Measurements from ENCODE around the gene RBM24. TPM values are rescaled to one million over a fixed set of nuclear protein-coding genes. Genes with fewer than 3 reads are reported as not detected.

RBM24 gene
- total and polyA plus RNA-seq, 9 donors = 1.1 to 6.5 (median 2.0) TPM

- WGBS, 3 donors = 87 to 89% (median 88%) methylated on average over 2 of the region's 2 CpGs
- no peaks in the 10 kb centered on the region for H3K27me3 ChIP-seq
- no peak for TF ChIP-seq EP300 (IDR thresholded peaks at IDR 0.05)
- no peak for TF ChIP-seq CTCF (IDR thresholded peaks at IDR 0.05)
- TF ChIP-seq POLR2A (IDR thresholded peaks at IDR 0.05) = no peak
- no peak overlapping the region for H3K27ac ChIP-seq
- DNase-seq = no peak
- intact Hi-C loops (cut with DNase I) = no loop called here
- no peaks in the 10 kb centered on the region for H3K9me3 ChIP-seq
- no peaks in the 10 kb centered on the region for H3K36me3 ChIP-seq
- H3K4me3 ChIP-seq = no peak overlapping the region
- no peaks in the 10 kb centered on the region for H3K4me1 ChIP-seq (ENCODE audit: insufficient read depth)
These were observed 18.1 kb downstream of the RBM24 start for GRCh38 chr6:17299222-17299621.

- DNase-seq = no peak
- Histone ChIP-seq H3K27me3 (no peaks in the 10 kb centered on the region), H3K9me3 (no peaks in the 10 kb centered on the region), H3K27ac (no peak overlapping the region), H3K36me3 (no peaks in the 10 kb centered on the region), H3K4me3 (no peak overlapping the region), H3K4me1 (ENCODE audit: insufficient read depth) (no peaks in the 10 kb centered on the region)
- TF ChIP-seq POLR2A (IDR thresholded peaks at IDR 0.05) (no peak), CTCF (IDR thresholded peaks at IDR 0.05) (no peak), EP300 (IDR thresholded peaks at IDR 0.05) (no peak)
- intact Hi-C loops (cut with DNase I) = no loop called here
- WGBS, 3 donors = 89 to 98% (median 91%) methylated on average over 1 of the region's 1 CpG
These were observed 18.6 kb downstream of the RBM24 start for GRCh38 chr6:17299750-17300149.

GRCh38 chr6:17300637-17301036 lies 19.5 kb downstream of the RBM24 start:
- no peak for TF ChIP-seq EP300 (IDR thresholded peaks at IDR 0.05)
- DNase-seq = no peak

GRCh38 chr6:17303444-17303843 lies 22.3 kb downstream of the RBM24 start:
- TF ChIP-seq EP300 (IDR thresholded peaks at IDR 0.05) (no peak), CTCF (IDR thresholded peaks at IDR 0.05) (no peak), POLR2A (IDR thresholded peaks at IDR 0.05) (no peak)
- H3K4me3 ChIP-seq = no peak overlapping the region
- H3K9me3 ChIP-seq = no peaks in the 10 kb centered on the region
- WGBS, 3 donors = 95 to 98% (median 96%) methylated on average over 2 of the region's 2 CpGs
- H3K27me3 ChIP-seq = no peaks in the 10 kb centered on the region
- no peak for DNase-seq
- H3K4me1 ChIP-seq (ENCODE audit: insufficient read depth) = no peaks in the 10 kb centered on the region
- H3K27ac ChIP-seq = no peak overlapping the region
- intact Hi-C loops (cut with DNase I) = no loop called here
- no peaks in the 10 kb centered on the region for H3K36me3 ChIP-seq

More at GRCh38 chr6:17300637-17301036, 19.5 kb downstream of the RBM24 start:
- H3K4me3 ChIP-seq = no peak overlapping the region
- H3K27me3 ChIP-seq = no peaks in the 10 kb centered on the region
- H3K27ac ChIP-seq = no peak overlapping the region
- 79 to 87% (median 87%) methylated on average over 5 of the region's 5 CpGs for WGBS, 3 donors
- H3K9me3 ChIP-seq = no peaks in the 10 kb centered on the region
- intact Hi-C loops (cut with DNase I) = no loop called here
- no peaks in the 10 kb centered on the region for H3K4me1 ChIP-seq (ENCODE audit: insufficient read depth)
- no peaks in the 10 kb centered on the region for H3K36me3 ChIP-seq

GRCh38 chr6:17305219-17306001 lies 24.2 kb downstream of the RBM24 start:
- Histone ChIP-seq H3K4me1 (ENCODE audit: insufficient read depth) (no peaks in the 10 kb centered on the region), H3K27me3 (no peaks in the 10 kb centered on the region), H3K27ac (no peak overlapping the region), H3K36me3 (no peaks in the 10 kb centered on the region), H3K4me3 (no peak overlapping the region), H3K9me3 (no peaks in the 10 kb centered on the region)
- WGBS, 3 donors = 8 to 20% (median 14%) methylated on average over 10 of the region's 10 CpGs
- no peak for TF ChIP-seq POLR2A (IDR thresholded peaks at IDR 0.05)
- TF ChIP-seq CTCF (IDR thresholded peaks at IDR 0.05) = no peak
- TF ChIP-seq EP300 (IDR thresholded peaks at IDR 0.05) = no peak
- intact Hi-C loops (cut with DNase I) = no loop called here
- no peak for DNase-seq

All from ovary (tissue), 9 donors.